ENCODE measurements around the gene SDK2.

Gene SDK2

DNA sequence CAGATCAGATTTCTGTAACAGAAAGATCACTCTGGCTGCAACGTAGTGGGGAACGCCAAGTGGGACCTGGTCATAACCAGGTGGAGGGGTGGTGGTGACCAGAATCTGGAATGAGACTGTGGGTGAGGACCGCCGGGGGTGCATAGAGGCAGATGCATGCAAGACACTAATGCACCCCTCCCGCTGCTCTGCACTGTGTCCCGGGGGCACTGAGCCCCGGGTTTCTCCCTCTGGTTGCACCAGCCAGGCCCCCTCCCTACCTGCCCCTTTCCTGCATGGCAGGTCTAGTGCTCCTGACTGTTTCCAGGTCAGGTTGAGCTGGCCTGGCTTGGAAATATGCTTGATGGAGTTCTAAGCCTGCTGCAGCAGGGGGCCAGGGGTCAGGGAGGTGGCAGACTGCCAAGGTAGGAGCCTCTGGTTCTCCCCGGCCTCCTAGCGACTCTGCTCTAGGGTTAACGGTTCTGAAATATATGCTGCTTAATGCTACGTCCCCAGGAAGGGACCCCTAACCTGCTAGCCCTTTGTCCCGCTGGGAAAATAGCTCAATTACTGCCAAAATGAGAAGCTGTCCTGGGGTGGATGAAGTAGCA is 94.3 kb downstream of the SDK2 start:
- no peak overlapping the region for H3K4me3 ChIP-seq (ENCODE audit: low read depth, low read length)
- in situ Hi-C loops (cut with HindIII; ENCODE audit: low sequenced_read_pairs): no loop called here
- no peak for DNase-seq (ENCODE audit: low read depth, low spot score)
- TF ChIP-seq, protein P1, sequence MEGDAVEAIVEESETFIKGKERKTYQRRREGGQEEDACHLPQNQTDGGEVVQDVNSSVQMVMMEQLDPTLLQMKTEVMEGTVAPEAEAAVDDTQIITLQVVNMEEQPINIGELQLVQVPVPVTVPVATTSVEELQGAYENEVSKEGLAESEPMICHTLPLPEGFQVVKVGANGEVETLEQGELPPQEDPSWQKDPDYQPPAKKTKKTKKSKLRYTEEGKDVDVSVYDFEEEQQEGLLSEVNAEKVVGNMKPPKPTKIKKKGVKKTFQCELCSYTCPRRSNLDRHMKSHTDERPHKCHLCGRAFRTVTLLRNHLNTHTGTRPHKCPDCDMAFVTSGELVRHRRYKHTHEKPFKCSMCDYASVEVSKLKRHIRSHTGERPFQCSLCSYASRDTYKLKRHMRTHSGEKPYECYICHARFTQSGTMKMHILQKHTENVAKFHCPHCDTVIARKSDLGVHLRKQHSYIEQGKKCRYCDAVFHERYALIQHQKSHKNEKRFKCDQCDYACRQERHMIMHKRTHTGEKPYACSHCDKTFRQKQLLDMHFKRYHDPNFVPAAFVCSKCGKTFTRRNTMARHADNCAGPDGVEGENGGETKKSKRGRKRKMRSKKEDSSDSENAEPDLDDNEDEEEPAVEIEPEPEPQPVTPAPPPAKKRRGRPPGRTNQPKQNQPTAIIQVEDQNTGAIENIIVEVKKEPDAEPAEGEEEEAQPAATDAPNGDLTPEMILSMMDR (IDR thresholded peaks at IDR 0.05; ENCODE audit: low read depth, low read length): no peak

DNA sequence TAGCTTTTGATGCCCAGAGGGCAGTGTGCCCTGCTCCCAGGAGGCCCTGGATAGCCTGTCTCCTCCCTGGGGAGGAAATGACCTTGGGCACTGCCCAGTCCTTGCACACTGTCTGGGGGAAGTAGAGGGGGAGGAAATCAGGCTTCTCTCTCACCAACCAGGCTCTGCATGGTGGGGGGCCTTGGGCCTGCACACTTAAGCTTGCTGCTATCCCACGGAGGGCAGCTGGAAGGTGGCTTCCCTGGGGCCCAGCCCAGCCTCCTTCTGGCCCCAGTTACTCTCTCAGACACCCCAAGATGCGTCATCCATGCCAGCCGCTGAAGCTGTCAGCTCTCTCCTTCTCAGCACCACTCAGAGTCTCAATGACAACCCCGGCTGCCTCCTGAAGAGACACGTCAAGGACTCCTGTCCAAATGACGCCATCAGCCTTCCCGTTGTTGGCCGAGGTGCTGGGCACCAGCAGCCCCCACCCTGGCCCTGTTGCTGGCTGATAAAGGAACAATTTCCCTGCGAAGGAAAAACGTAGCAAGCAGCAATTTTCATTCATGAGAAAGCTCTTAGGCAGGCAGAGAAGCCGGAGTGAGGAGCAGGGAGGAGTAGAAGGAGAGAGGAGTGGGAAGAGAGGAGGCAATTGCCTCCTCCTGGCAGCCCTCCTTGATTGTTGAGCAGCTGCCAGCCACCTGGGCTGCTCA is 95.5 kb downstream of the SDK2 start:
- TF ChIP-seq, protein P1 (IDR thresholded peaks at IDR 0.05; ENCODE audit: low read depth, low read length): no peak
- no peak for DNase-seq (ENCODE audit: low read depth, low spot score)
- H3K4me3 ChIP-seq (ENCODE audit: low read depth, low read length): no peak overlapping the region
- in situ Hi-C loops (cut with HindIII; ENCODE audit: low sequenced_read_pairs): no loop called here

DNA sequence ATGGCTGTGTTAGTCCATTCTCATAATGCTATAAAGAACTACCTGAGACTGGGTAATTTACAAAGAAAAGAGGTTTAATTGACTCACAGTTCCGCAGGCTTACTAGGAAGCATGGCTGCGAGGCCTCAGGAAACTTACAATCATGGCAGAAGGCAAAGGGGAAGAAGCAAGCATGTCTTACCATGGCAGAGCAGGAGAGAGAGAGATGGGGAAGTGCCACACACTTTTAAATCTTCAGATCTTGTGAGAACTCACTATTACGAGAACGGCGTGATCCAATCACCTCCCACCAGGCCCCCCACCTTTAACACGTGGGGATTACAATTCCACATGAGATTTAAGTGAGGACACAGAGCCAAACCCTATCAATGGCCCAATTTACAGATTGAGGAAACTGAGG is 96.5 kb downstream of the SDK2 start:
- in situ Hi-C loops (cut with HindIII; ENCODE audit: low sequenced_read_pairs): no loop called here
- TF ChIP-seq, protein P1 (IDR thresholded peaks at IDR 0.05; ENCODE audit: low read depth, low read length): no peak

DNA sequence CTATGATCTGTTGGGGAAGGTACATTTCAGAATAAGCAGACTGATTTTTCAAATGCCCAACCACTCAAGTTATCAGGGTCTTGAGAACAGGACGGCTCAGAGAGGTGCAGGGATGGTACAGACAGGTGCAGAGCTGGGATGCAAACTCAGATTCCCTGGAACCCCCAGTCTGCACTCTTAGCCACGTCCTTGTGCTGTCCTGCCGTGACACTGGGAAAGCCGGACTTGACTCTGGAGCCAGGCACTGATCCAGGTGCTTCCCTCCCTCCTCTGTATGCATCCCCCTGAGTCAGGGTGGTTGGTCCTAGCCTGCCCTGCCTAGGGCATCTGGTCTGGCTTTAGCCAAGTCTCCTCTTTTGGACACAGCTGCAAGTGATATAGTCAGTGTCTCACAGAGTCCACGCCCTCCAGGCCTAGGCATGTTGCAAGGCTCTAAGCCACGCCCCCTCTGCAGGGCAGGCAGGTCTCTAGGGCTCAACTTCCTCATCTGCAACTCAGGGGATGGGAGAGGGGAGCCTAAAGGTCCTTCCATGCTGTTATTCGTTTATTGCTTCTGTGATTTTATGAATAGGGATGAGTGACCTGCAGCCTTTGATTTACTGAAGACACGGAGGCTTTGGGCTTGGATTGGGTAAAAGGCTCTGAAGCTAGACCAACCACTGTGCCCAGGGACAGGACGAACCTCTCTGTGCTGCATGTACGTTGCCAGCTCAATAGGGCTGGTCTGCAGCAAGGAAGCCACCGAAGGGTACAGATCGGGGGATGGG is 97.3 kb downstream of the SDK2 start:
- in situ Hi-C loops (cut with HindIII; ENCODE audit: low sequenced_read_pairs): no loop called here
- DNase-seq (ENCODE audit: low read depth, low spot score): no peak
- TF ChIP-seq, protein P1 (IDR thresholded peaks at IDR 0.05; ENCODE audit: low read depth, low read length): no peak

More for the DNA sequence above, 96.5 kb downstream of the SDK2 start:
- DNase-seq (ENCODE audit: low read depth, low spot score): no peak
- no peak overlapping the region for H3K4me3 ChIP-seq (ENCODE audit: low read depth, low read length)

DNA sequence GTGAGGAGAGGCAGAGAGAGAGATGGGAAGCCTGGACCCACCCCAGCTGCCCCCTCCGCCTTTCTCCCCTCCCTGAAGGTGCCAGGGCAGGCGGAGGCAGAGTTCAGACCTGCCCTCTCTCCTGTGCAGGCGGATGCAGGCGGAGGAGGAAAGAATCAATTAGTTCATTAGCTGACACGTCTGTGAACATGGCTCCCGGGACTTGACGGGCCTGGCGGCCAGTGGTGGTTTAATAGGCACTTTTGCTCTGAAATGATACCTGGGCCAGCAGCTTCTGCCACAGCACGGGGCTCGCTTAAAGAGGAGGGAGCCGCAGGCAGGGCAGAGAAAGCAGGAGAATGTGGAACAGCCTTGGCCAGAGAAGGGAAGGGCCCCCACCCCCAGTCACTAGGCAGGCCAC is 98.1 kb downstream of the SDK2 start:
- in situ Hi-C loops (cut with HindIII; ENCODE audit: low sequenced_read_pairs): no loop called here
- TF ChIP-seq, protein P1 (IDR thresholded peaks at IDR 0.05; ENCODE audit: low read depth, low read length): no peak
- H3K4me3 ChIP-seq (ENCODE audit: low read depth, low read length): no peak overlapping the region
- DNase-seq (ENCODE audit: low read depth, low spot score): no peak

More for the DNA sequence above, 97.3 kb downstream of the SDK2 start:
- no peak overlapping the region for H3K4me3 ChIP-seq (ENCODE audit: low read depth, low read length)

DNA sequence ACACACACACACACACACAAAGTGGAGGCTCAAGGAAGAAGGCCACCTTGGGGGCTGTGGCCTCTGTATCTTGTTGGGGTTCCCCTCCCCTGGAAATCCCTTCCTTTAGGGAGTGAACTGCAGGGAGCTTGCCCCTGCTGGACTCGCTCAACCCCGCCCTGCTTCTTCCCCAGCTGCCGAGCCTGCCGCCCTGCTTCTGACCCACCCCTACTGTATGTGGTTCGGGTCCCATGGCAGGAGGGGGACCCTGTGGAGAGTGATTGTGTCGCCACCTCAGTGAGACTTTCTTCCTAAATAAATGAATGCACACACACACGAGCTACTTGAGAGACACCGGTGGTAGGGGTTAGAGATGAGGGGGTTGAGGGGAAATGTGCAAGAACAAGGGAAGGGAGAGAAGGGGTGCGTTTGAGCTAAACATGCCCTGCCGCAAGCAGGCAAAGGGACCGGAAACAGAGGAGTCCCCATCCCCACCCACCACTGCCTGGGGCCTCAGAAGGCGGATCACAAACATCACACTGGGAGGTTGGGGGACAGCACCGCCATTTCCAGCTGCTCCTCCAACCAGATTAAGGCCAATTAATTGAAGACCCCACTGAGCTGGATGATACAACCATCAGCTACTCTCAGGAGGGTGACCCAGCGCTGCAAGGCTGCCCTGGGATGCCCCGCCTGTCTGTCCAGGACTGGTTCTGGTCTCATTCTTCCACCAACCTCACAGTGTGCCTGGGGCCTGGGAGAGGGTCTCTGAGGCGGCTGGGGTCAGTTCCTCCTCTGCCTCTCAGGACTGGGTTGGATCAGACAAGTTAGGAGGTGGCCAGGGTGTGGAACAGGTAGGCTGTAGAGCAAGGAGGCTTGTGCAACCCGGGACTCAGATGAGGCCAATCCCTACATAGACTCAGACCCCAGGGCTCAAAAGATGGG is 98.9 kb downstream of the SDK2 start:
- DNase-seq (ENCODE audit: low read depth, low spot score): no peak
- in situ Hi-C loops (cut with HindIII; ENCODE audit: low sequenced_read_pairs): no loop called here
- H3K4me3 ChIP-seq (ENCODE audit: low read depth, low read length): no peak overlapping the region
- TF ChIP-seq, protein P1 (IDR thresholded peaks at IDR 0.05; ENCODE audit: low read depth, low read length): no peak

Data from astrocyte of the spinal cord (primary cell).